ENCODE measurements around the gene MANEA.
"Not testable (repeated sequence)": the region's sequence is repeated elsewhere in the genome, so short reads cannot be mapped to it uniquely, and the experiment has no call there.

MANEA gene, protein sequence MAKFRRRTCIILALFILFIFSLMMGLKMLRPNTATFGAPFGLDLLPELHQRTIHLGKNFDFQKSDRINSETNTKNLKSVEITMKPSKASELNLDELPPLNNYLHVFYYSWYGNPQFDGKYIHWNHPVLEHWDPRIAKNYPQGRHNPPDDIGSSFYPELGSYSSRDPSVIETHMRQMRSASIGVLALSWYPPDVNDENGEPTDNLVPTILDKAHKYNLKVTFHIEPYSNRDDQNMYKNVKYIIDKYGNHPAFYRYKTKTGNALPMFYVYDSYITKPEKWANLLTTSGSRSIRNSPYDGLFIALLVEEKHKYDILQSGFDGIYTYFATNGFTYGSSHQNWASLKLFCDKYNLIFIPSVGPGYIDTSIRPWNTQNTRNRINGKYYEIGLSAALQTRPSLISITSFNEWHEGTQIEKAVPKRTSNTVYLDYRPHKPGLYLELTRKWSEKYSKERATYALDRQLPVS

DNA sequence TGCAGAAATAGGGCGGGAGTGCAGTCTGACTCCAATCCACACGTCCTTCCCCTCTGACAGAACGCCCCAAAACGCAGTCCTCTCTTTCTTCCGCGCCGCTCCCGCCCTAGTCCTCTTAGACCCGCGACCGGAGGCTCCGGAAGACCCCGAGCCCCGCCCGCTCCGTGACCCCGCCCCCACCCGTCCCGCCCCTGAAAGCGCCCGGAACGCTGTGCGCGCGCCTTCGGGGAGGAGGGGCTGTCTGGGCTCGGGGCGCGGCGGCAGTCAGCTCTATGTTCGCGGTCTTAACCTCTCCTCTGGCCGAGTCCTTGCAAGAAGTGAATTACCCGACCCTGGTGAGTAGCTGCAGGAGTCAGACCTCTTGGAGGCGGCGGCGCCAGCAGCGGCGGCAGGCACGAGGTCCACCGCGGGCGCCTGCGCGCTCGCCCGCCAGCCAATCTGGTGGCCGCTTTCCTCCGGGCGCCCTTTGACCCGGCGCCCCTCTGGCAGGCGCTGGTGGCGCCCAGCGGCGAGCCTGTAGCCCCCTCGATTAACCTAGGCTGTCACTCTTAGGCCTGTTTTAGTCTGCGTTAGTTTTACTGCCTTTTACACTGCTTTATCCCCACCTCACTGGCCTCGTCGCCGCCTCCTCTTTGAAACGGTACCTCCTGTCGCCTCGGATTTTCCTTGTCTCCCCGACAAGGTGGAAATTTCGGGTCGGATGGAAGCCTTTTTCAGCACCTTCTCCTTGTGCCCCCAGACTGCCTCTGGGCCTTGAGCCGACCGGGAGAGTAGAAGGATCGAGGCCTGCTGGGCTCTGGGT lies at the start of gene MANEA:
TSS of gene MANEA (plus strand) at position 232 of the 802 bp plus-strand sequence. CDS start 8,905 bp downstream, outside the sequence.
- peak; percentile 52 to 58 for DNase-seq (ENCODE audit: low read depth in 2 of 2)

DNA sequence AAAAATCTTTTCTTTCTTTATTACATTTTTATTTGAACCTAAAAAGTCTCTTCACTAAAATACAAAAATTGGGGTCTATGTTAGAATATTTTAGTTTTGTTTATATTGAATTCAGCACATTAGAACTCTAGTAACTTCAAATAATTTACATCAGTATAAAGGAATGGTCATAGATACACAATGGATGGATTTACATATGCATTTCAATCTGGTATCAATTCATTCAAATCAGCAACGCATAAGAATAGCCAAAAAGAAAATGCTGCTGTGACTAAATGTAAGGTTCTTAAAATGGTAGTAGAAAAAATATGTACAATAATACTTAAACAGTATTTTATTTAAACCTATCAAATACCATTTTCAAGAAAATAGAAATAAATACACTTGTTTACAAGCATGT lies 47.6 kb upstream of the MANEA start:
- DNase-seq (ENCODE audit: low read depth in 2 of 2), result no peak

DNA sequence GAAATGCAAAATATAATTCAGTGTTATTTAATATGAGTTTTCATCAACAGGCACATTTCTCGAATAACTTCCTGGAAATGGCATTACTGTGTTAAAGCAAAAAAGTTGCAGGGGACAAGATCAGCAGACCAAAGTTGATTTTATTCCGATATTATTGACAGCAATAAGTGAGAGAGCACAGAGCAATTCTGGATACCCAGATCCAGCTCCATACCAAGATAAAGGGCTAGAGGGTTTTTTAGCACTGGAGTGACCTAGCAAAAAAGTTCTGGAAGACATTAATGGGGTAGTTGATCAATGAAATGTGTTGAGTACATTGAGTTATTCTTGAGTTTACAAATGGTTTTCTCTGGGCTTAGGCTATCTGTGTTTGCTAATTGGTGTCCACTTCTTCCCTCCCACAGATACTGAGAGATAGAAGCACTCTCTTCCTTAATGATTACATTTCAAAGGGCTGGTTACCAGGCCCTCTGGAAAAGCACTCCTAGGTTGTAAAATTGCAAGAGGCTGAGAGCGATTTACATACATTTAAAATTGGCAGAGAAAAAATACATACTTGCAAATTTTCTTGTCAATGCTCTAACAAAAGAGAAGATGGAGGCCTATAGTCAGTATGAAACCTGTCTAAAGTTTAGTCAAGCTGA lies 47.0 kb upstream of the MANEA start:
- DNase-seq (ENCODE audit: low read depth in 2 of 2), result no peak

DNA sequence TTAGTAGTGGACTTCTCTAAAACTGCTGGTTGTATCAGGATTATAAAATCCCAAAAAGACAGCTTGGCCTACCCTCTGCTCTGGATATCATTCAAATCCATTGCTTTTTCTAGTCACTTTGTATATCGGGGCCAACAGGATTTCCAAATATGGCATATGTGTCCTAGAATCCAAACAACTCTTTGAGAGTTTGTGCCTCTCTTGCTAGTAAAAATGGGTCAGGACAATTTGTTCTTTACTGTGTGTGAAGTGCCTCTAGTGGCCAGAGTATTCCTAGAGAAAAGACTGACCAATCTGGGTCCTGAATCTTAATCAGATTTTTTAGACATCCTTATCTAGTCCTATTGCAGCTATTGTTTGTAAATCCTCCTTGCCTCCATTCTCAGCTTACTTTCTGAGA lies 33.5 kb upstream of the MANEA start:
- no peak for DNase-seq (ENCODE audit: low read depth in 2 of 2)

DNA sequence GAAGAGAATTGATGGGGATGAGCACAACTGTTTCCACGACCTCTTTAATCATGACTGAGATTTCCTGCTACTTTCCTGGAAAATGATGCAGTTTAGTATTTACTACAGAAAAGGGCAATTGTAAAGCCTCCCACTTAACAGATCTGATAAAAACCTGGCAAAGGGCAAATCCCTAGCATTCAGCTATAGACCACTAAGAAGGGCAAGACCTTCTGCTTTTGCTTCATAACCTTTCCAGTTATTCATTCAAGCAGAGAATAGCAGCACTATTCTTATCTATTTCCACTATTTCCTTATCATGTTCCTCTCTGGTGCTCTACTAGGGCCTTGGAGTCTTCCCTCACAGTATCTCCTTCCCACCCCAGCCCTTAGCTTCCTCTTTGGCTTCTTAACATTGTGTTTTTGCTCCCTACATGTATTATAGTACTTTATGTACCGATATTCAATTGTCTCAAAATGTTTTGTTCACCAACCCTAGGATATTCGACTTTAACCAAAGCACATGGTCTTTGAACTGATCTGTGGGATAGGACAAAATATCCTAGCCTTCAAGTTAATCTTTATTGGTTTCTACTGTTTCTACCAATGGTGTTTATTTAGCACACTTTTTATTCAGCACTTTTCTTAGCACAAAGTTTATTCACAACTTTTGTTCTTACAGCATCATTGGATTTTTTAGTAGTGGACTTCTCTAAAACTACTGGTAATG lies 32.7 kb upstream of the MANEA start:
- DNase-seq (ENCODE audit: low read depth in 2 of 2), result no peak

DNA sequence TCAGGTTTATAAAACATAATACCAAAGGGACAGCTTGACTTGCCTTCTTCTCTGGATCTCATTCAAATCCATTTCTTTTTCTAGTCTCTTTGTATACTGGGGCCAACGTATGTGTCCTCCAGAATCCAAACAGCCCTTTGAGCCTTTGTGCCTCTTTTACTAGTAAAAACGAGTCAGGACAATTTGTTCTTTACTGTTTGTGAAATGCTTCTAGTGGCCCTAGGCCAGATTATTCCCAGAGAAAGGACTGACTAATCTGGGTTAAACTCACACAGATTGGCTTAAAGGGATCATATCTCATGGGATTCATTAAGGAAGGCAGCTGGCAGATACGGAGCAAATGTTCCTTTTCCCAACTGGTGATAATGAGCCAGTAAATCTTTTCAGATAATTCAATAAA lies 32.1 kb upstream of the MANEA start:
- no peak for DNase-seq (ENCODE audit: low read depth in 2 of 2)

DNA sequence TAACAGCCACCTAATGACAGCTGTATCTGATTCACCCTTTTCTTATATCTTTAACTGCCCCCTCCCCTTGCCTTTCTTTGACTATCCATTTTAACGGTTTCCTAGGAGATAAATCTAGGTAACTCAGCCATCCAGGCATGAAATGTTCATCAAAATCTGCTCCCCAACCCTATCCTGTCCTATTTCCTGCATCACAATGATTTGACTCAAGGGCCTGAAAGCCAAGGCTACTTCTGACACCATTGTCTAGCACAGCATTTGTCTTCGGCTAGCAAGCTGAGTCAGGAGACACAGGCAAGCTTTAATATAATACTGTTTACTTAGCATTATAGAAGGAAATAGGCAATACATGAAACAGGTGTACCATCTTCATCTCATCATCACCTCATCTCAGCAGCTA lies 31.6 kb upstream of the MANEA start:
- DNase-seq (ENCODE audit: low read depth in 2 of 2), result no peak

DNA sequence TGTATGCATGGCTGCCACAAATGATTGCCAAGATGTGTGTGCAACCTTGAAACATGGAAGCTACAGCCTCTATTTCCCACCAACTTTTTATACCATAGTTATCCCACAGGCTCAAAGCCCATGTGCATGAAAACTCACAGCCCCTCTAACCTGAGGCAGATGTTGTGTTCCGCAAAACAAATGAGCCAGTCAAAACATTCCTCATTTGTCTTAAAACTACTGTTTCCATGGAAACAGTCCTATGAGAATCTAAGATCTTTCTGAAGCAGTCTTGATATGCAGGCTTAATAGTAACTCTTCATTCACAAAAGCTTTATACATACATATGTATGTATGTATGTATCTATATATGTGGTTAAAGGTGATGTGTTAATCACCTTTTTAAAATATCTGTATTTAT lies 31.2 kb upstream of the MANEA start:
- DNase-seq (ENCODE audit: low read depth in 2 of 2), result no peak

DNA sequence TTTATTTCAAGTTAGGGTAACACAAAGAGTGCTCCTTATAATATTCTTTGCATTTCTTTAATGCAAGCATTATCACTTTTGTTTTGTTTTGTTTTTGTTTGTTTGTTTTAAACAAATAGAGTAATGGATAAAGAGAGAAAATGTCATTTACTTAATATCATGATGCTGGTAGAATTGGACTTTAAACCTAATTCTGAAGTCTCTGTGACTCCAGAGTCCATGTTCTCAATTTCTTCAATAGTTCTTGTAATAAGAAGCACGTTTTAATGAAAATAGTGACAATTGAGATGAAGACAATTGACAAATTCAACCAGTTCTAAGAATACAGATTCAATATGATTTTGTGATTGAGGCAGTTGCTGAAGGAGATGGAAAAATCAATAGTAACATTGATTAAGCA lies 30.3 kb upstream of the MANEA start:
- no peak for DNase-seq (ENCODE audit: low read depth in 2 of 2)

DNA sequence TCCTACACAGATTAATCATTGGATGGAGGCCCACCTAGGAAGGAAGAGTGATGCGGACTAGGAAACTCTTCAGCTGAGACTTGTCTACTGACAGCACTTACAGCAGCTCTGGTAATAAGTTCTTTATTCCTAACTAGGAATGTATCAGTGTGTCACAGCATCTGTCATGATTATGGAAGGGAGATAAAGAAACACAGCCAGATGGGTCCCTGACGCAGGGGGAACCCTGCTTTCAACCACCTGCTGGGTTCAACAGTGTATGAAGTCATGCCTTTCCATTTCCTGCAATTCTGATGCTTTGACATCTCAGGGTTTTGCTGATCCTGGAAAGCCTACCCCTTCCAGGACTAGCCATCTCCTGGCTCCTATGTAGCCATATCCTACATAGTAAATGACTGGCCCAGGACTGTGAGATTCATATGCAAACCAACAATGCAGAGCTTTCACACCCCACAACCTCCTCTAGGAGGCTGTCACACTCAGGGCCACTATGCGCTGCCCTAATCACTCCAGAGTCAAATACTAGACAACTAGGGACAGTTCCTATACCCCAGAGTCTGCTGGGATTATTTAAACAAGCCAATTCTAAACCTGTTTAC lies 29.0 kb upstream of the MANEA start:
- no peak for DNase-seq (ENCODE audit: low read depth in 2 of 2)

DNA sequence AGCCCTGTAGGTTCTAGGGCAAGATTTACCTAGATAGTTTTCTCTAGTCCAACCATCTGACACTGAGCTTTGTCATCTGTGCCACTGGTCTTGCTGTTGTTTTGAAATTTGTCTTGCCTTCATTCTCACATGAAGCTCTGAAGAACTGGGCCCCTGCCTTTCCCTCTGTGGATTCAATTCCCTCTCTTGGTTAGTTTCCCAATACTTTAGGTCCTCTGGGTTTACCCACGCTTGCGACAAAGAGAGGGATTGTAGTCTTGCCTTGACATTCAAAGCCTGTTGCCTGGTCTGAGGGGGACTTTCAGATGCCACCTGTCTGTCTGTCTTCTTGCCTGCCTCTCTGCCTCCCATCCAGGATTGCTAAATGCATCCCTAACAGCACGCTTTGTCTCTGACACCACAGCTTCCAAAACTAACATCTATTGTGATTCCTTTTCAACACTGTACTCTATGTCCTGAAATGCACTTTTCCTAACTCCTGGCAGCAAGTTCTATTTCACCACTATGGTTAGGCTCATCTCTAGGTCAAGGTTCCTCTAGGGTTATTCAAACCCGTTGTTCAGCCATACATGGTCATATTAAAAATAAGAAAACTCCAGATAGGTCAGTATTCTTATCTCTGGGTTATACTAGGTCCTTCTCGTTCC lies 25.5 kb upstream of the MANEA start:
- no peak for DNase-seq (ENCODE audit: low read depth in 2 of 2)

DNA sequence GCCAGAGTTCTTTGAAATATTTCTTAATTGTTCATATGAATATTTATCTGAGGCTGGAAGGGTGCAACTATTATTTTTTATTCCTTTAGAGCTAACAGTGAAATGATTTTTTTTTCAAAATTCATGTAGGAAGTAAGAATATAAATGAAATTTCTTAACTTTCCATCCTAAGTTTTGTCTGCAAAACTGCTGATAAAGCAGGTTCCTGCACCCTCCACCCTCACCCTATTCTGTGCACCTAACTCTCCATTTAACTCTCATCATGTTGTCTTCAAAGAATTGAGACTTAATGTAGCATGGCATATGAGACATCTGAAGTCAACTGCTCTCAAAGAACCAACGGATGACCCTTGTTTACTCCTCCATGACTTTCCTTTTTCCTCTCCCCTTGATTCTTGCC lies 23.5 kb upstream of the MANEA start:
- no peak for DNase-seq (ENCODE audit: low read depth in 2 of 2)

DNA sequence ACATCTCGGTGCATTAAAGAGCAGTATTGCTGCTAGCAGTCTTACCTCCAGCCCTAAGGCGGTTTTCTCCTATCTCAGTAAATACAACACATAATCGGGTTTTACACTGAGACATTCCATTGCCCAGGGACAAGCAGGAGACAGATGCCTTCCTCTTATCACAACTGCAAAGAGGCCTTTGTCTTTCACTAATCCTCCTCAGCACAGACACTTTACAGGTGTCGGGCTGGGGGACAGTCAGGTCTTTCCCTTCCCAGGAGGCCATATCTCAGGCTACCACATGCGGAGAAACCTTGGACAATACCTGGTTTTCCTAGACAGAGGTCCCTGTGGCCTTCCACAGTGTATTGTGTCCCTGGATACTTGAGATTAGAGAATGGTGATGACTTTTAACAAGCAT lies 16.4 kb upstream of the MANEA start:
- not testable (repeated sequence) for DNase-seq (ENCODE audit: low read depth in 2 of 2)

DNA sequence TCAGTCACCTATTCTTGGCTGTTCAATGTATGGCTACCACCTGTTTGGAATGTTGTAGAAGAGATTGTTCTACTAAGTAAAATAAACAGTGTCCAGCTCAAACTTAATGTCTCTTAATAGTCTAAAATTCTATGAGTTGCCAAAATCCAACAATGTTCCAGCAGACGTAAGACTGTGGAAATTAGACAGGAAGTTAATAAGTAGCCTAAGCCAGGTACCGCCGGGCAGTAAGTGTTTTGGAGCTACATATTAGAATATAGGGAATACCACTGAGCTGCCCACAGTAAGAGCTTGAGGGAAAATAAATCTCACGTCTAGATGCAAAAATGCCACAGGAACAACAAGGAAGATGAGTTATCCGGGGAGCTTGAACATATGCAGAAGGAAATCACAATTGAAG lies 7.8 kb upstream of the MANEA start:
- DNase-seq (ENCODE audit: low read depth in 2 of 2), result no peak

DNA sequence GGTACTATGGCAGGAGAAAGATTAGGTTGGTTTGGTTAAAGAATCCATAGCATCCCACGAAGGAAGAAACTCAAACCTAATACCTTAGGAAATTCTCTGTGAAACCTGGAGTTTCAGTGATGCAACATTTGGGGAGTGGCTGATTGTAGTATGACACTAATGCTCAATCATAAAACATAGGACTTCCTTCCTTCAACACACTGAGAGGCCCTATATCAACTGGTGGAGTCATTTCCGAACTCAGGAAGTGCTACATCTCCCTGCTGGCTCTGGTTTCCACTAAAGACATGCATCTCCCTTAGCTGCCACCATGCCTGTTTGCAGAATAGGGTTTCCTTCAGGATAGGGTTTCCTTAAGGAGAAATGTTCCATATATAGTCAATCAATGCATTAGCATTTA lies 5.2 kb upstream of the MANEA start:
- DNase-seq (ENCODE audit: low read depth in 2 of 2), result no peak

DNA sequence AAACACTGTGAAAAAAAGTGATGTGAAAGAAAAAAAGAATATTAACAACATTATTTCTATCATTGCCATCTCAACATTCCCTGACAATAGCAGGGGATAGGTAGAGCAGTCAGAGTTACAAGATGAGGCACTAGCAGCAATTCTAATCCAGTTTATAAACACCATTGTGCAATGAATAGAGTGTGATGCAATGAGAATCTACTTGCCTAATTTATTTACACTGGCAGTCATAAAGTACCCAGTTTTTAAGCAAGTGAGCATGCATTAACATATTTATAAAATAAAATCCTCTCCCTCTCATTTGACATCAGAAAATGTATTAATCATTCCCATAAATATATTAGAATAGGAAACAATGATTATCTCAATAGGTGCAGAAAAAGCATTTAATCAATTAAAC lies 2.5 kb upstream of the MANEA start:
- no peak for DNase-seq (ENCODE audit: low read depth in 2 of 2)

DNA sequence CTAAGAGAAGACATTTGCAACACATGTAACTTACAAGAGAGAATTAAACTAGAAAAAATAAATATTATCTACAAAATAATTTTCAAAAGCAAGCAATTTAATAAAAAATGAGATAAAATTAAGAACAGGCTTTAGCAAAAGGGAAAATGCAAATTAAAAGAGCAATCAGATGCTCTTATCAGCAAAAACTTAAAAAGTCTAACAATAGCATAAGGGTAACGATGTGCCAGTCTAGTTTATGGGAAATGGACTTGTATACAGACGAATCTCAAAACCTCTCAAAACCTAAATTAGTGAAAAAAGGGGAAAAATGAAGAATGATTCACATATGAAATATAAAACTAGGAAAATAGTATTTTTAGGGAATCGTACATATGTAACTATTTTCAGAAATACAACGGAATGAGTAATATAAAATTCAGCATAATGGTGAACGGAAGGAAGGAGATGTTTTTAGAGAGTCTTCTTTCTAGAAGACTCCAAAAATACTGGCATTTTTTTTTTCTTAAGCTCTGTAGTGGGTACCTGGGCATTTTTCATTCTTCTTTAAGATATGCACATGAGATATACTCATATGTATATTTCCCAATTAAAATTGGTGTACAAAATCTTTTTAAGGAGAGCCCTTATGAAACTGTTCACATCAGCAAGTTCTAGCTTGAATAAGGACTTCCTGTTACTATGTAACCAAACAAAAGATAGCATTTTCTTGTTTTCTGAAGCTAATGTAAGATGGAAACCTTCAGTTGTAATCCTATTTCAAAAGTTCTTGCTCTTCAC lies 927 bp upstream of the MANEA start:
- no peak for DNase-seq (ENCODE audit: low read depth in 2 of 2)

DNA sequence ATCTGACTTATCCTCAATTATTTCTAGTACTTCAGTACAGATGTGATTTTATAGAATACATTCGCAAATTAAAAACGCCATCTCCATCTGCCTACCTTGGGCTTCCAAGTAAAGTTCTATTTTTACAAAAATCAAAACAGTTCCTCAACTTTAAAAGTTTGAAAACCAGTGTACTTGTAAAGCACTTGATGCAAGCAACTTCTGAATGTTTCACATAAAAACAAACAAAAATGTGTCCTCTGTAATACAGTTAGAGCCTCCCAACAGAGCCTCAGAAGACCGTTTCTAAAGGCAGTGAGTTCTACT lies 384 bp upstream of the MANEA start:
- DNase-seq (ENCODE audit: low read depth in 2 of 2), result no peak

DNA sequence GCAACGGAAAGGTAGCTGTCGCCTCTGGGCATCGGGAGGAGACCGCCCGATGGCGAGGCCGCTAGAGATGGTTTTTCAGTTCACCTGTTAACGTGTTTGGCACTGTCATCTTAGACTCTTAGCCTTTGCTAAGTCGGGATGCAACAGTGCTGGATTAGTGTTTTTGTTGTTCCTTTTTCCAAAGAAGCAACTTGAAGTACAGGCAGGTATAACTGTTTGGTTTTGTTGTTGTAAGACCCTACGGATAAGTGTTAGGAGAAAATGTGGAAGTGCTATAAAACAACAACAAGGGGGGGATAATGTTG lies 723 bp downstream of the MANEA start:
- no peak for DNase-seq (ENCODE audit: low read depth in 2 of 2)

DNA sequence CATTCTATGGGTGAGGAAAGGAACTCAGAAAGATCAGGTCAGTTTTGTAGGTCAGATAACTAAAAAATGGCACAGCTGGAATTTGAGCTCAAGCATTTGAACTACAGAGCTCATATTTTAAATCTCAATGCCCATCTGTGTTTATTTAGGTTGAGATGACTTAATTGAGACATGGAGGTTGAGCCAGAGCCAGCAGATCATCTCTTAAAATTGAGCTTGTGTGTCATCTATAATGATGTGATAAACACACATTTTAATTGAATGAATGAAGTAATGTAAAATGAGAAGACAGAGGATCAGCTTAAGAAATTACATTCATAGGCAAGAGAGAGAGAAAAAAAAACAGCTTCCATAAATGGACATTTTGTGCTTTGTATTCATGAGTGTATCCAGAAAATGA lies 3.7 kb downstream of the MANEA start:
- no peak for DNase-seq (ENCODE audit: low read depth in 2 of 2)

DNA sequence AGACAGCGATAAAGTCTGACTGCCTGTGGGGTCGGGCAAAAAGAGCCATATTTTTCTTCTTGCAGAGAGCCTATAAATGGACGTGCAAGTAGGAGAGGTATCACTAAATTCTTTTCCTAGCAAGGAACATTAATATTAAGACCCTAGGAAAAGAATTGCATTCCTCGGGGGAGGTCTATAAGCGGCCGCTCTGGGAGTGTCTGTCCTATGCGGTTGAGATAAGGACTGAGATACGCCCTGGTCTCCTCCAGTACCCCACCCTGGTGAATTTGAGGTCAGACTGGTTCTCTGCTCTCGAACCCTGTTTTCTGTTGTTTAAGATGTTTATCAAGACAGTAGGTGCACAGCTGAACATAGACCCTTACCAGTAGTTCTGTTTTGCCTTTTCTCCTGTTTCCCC lies 6.9 kb downstream of the MANEA start:
- DNase-seq (ENCODE audit: low read depth in 2 of 2), result not testable (repeated sequence)

Data from stimulated activated CD4-positive, alpha-beta T cell treated with anti-CD3 and anti-CD28 coated beads, Interleukin-1b, Interleukin-23, amount 100 ng/mL, for 1 hour (primary cell).